ENCODE measurements around the gene UBASH3B. TPM values are rescaled to one million over a fixed set of nuclear protein-coding genes. Genes with fewer than 3 reads are reported as not detected.

Gene UBASH3B
- total RNA-seq, 1 donor from 2014 or later = 51.3 TPM

DNA sequence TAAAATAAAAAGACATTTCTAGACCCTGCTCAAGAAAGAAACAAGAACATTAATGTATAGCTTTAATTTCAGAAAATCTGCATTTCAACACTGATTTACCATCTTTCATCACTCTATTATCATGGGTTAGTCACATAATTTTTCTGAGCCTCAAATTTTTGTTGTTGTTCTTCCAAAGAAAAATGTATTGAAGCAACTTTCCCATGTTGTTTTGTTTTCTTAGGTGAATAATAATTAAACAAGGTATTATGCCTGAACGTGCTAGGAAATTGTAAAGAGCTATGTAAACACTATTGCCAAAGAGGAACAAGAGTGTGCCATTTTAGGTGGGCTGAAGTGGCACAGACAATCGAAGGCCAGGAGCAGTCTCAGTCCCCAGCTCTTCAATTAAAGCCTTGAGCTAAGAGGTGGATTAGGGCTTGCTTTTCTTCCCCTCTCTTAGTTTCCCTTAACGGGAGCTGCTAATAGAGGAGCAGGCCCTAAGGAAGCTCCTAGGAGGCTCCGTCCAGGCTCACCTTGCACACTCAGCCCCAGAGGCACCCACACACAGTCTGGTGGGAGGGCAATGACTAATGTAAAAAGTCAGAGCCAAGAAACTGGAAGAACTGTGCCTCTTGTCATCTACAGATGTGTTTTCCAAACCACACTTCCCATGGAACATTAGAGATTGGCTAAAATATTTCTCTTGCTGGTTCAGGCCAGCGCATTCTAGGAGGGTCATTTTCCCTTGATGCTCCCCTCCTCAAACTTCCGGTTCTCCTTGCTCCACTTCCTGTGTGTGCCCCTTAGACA lies 8.8 kb upstream of the UBASH3B start:
- DNase-seq (ENCODE audit: low spot score) = no peak

DNA sequence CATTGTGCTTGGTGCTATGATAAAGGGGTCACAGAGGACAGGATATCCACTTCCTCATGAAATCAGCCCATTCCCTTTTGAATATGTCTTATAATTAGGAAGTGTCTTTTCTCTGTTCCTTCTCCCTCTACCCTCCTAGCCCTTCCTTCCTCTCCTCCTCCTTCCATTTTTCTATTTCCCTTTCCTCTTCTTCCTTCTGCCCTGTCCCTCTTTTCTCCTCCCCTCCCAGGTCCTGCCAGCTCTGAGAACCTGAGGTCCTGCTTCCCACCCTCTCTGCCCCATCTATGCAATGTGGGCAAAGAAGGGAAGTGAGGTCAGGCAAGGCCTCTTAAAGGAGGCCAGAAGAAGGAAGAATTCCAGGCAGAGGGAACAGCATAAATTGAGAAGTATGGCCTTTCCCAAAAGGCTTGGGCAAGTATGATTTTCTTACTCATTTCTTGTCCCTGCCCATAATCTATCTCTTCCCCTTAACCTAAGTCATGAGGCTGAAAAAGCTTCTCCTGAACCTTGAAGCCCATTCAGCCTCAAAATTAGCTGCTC lies 7.7 kb upstream of the UBASH3B start:
- DNase-seq (ENCODE audit: low spot score) = no peak

DNA sequence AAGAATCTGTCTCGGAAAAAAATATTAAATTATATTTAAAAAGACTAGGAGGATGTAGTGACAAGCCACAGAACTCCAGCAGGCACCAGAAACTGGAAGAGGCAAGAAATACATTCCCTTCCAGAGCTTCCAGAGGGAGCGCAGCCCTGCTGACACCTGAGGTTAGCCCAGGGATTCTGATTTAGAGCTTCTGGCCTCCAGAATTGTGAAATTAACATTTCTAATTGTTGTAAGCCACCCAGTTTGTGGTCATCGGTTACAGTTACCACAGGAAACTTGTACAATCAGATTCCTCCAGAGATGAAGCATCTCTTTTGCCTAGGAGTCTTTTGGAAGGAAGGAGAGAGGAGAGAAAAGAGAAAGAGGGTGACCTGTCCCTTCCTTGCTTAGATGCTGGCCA lies 6.4 kb upstream of the UBASH3B start:
- DNase-seq (ENCODE audit: low spot score) = no peak

DNA sequence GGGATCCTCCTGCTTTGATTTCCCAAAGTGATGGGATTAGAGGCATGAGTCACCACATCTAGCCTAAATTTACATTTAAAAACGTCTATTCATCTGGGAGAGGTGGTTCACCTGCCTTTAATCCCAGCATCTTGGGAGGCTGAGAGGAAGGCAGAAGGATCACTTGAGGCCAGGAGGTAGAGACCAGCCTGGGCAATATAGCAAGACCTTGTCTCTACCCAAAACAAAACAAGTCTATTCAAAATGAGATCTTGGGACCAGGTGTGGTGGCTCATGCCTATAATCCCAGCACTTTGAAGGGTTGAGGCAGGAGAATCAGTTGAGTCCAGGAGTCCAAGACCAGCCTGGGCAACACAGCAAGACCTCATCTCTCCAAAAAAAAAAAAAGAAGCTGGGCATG lies 4.9 kb upstream of the UBASH3B start:
- no peak for DNase-seq (ENCODE audit: low spot score)

DNA sequence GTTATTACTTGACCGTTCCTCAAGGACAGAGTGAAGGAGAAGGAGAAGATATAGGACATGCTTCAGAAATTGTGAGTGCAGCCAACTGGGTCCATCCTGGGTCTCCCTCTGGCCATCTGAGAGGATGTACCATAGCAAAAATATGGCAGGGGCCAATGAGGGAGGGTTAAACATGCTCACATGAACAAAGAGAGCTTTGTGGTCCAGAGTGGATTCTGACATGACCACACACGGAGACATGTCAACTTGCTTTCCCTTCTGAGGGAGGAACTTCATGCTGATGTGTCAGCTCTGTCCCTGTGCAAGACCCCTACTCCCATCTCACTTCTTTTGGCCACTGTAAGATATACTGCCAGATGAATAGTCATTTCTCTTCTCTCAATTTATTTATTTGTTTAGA lies 3.0 kb upstream of the UBASH3B start:
- DNase-seq (ENCODE audit: low spot score) = no peak

DNA sequence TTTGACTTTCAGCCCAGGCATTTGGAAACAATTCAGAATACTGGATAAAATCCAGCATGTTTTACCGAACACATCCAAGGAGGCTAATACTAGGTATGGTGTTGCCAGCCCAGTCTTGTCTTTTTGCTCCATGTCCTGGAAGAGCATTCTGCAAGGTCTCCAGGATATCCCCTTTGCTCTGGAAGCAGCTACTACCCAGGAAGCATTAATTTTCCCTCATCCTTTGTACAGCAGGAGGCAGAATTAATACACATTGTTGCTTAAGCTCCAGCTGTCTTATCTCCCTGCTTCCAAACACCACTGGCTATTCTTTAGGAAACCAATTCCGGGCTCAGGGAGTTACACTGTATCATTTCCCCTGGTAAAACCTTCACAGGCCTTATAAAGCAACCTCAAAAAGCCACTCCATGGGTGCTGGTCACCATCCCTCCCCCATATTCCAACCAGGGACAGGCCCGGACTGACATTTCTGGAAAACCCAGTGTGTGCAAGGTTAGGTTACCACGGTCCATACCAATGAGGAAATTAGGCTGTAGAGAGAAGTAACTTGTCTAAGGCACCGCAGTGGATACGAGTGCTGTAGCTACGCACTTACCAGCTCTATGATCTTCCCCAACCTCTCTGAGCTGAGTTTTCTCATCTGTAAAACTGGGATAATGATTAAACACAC lies 1.5 kb upstream of the UBASH3B start:
- no peak for DNase-seq (ENCODE audit: low spot score)

DNA sequence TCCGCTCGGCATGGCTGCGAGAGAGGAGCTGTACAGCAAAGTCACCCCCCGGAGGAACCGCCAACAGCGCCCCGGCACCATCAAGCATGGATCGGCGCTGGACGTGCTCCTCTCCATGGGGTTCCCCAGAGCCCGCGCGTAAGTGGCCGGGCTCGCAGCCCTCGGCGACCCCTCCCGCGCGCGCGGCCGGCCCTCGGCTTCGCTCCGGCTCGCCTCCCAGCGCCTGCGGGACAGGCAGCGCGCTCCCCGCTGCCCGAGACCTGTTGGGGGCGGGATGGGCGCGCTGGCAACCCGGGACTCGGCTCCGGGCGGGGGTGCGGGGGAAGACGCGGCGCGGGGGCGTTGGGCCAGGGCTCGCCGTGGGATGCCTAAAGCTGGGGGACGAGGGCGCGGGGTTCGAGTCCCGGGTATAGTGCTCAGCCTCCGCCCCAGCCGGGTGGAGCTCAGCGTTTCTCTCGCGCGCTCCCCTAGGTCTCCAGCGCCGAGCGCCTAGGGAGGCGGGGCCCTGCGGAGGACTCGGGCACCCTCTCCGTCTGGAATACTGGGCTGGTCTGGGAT lies 630 bp downstream of the UBASH3B start:
- peak; percentile 90 for DNase-seq (ENCODE audit: low spot score)

DNA sequence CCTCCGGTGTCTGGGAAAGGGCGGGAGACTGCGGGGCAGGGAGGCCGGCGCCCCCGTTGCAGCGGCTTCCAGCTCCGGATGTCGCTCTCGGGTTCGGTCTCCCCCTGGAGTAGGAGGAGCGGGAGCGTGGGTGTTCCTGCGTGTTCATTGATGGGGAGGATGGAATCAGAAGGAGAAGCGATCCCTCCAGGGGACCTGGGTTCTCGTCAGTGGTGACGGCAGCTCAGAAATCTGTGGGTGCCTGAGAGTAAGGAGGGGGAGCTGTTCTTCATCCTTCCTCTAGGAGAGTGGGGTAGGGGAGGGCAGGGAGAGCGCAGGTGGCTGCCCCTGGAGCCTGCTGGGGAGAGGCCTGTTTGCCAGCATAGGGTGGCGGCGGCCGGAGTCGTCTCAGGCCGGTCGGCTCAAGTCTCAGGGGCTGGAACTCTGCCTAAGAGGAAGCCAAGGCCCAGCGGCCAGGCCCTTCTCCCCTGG lies 1.1 kb downstream of the UBASH3B start:
- DNase-seq (ENCODE audit: low spot score) = no peak

DNA sequence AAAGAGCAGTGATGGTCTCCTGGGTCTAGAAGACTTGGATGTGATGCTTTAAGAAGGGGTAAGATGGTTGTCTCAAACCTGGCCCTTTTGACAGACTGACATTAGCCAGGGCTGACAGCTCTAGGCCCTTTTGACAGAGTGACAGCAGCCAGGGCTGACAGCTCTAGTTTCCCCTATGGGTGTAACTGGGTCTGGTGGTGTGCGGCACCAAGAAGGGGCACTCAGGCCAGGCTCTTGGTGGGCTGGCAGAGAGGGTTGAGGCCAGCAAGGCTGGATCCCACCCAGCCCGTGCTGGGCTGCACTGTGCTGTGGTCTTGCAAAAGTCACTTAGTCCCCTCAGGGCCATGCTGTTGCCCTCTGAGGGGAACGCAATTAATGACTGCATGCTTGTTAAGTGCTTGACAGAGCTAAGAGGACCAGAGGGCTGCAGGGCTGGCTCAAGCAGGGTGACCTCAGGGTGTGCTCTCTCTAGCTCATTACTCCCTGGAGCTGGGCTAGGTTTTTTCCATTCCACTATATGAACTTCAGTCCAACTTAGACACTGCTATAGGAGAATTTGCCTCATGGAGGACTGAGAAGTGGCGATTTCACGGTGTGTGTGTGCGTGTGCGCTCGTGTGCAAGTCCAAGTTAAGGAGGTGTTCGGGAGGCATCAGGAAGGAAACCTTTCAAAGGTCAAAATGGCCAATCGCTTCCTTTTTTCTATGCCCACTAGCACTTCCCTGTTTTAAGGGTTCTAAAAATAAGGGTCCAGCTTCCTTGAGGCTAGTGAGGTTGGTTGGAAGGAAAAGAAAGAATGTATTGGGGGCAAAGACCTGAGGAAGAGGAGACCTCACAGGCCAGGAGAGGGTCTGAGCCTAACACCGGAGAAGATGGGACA lies 4.4 kb downstream of the UBASH3B start:
- DNase-seq (ENCODE audit: low spot score) = no peak

DNA sequence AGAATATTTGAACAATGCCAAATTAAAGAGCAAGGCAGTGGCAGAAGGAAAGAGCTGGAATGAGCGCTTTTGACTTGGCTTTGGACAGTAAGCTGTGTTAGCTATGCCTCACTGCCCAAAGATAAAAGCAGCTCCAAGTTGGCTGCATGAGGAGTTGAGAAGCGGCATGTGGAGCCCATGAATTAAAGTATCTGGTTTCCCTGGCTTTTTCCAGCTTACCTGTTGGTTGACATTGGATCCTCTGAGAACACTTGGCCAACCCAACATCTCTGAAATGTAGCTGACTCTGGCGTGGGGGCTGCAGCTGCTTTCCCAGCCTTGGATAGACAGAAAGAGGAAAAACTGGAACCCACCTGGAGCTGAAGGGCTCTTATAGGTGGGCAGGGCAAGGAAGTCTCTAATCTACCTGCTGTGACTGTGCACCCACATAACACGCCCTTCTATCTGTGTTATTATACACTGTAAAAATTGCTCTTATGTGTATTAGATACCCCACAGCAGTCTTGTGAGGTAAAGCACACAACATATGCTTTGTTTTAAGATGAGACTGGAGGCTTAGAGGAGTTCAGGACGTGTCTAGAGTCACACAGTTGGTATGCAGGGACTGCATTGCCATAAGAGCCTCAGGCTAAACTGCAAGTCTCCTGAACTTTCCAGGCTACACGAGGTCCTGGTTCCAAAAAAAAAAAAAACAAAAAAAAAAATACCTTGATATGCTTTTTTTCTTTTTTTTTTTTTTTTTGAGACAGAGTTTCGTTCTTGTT lies 5.8 kb downstream of the UBASH3B start:
- DNase-seq (ENCODE audit: low spot score) = no peak

DNA sequence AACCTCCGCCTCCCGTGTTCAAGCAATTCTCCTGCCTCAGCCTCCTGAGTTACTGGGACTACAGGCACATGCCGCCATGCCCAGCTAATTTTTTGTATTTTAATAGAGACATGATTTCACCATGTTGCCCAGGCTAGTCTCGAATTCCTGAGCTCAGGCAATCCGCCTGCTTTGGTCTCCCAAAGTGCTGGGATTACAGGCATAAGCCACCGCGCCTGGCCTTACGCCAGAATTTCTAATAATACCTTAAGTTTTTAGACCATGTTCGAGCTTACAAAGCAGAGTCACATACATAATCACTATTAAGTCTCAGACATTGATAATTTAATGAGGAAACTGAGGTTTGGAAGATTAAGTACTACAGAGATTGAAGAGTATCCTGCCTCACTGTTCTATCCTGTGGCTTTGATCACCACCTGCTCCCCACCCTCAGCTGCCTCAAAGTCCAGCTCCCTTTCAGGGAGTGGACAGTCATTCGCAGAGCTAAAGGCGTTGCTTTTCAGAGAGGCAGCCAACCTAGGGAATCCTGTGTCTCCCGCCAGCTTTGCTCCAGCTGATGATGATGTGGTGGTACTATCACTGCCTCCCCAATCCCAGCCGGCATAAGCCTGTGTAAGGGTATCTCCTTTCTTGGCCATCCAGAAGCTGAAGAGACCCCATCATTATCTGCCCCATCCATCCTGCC lies 7.7 kb downstream of the UBASH3B start:
- DNase-seq (ENCODE audit: low spot score) = no peak

DNA sequence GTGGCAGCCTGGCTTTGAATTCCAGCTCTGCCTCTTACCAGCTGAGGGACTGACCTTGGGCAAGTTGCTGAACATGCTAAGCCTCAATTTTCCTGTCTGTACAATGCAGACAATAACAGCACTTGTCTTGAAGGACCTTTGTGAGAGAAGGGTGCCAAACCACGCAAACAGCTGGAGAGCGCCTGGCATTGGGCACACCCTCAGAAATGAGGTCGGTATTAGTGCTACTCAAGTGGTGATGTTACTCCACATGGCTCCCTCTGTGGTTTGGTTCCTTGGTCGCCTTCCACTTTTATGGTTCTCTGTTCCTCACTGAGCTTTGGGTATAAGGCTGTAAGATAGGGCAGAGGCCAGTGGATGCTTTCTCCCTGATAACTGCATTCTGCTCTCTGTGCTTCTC lies 8.2 kb downstream of the UBASH3B start:
- DNase-seq (ENCODE audit: low spot score) = no peak

DNA sequence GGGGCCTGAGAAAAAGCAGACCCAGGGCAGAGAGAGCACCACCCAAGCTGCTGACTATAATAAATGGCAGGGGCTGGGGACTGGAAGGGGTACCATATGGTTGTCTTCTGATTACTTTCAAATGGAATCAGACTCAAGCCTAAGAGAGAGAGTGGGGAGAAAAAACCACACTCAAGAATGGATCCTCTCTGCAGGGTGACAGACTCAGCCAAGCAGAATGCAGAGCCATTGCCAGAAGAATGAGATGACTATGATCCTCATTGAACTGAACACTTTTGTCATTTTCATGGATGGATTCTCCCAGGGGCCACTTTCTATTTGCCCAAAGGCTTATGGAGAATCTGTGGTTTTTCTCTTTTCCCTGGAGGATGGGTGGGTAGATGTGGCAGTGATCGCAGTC lies 8.7 kb downstream of the UBASH3B start:
- DNase-seq (ENCODE audit: low spot score) = no peak

DNA sequence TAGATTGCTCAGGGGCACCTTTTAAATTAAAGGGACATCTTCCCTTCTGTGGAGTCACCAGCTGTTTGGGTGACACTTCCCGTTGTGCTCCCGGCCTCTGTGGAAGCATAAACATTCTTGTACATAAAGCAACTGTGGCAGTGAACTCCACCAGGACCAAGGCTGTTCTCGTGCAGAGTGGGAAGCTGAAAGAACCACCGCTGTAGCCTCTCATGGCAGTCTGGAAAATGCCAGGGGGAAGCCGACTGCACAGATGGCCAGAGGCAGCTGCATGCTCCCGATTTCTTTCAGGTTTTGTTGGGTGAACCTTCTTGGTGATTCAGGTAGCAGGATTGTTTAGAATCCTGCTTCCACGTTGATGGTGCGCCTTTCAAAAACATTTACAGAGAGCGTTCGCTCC lies 10.3 kb downstream of the UBASH3B start:
- DNase-seq (ENCODE audit: low spot score) = no peak

DNA sequence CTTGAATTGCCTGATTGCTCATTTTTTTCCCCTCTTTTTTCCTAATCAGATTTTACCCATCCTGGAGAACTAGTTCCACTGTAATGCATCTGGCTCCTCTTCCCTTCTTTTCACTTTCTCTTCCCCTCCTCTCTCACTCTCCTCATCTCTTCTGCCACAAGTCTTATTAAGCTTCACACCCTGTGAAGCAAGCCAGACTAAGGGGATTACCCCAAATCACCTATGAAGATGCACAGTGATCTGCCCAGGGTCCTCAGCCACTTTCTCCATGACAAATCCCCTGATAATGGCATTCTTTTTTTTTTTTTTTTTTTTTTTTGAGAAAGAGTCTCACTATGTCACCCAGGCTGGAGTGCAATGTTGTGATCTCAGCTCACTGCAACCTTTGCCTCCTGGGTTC lies 11.2 kb downstream of the UBASH3B start:
- DNase-seq (ENCODE audit: low spot score) = no peak

DNA sequence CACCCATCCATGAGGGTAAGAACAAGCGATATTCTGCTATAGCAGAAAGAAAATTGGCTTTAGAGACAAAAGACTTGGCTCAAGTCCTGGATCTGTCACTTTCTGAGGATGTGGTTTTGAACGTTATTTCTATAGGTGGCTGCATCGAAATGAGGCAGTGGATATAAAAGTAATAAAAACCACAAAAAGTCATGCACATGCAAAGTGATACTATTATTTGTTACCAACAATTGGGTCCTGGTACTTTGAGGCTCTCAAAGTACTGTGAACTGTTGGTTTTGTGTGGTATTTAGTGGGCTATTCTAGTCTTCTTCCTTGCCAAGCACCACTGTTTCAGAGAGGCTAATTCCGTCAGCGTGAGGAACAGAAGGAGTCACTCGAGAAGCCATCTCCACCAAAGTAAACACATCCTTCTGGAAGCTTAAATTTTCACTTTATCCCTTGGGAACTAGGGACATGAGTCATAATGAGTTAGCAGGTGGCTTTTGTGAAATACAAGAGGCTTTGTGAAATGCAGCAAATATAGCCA lies 13.1 kb downstream of the UBASH3B start:
- DNase-seq (ENCODE audit: low spot score) = no peak

DNA sequence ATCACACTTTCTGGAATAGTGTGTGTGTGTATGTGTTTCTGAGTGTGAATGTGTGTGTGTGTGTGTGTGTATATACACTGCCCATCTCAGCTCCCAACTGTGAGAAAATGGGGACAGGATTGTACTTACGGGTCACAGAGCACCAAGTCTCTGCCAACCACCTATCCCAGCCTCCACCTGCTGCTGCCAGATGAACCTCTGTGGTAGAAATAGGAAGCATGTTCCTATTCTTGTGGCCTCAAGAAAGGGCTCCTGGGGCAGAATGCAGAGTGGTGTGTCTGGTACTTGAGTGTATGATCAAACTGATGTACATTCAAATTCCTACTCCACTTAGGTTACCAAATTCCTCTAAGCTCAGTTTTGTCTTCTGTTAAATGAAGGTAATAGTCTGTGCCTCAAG lies 14.6 kb downstream of the UBASH3B start:
- no peak for DNase-seq (ENCODE audit: low spot score)

DNA sequence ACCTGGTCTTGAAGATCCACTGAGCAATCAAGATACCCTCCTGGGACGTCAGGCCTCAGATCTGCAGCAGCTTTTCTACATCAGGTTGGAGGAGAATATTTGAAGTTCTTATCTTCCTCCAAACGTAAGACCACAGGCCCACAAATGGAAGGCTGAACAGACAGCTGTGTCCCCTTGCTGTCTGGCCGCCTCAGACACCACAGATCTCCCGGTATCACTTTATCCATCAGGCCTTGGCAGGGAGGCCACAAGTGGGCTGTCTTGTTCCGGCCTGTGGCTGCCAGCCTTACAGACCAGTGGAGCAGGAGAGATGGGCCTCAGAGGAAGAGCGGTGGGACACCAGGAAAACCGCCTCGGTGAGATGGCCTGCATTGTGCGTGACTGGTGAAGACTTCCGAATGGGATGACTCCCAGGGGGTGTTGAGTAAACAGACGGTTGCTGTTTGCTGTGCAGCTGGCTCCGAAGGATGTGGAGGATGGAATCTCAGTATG lies 15.9 kb downstream of the UBASH3B start:
- no peak for DNase-seq (ENCODE audit: low spot score)

DNA sequence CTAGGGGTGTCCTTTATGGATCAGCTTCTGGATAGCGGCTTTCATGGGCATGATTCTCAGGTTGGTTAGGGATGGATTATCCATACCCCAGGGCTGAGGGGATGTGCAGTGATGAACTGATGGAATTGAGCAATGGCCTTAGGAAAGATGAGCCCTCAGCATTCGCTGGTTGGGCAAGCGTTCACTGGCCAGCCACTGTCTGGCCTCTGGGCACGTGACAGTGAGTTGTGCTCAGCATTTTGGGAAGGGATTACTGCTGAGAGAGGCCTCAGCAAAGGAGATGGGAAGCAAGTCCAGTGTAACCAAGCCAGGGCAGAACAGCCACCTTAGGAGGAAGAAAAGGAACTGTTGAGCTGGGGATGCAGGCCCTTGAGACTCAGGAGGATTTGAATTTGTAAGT lies 17.4 kb downstream of the UBASH3B start:
- DNase-seq (ENCODE audit: low spot score) = no peak

DNA sequence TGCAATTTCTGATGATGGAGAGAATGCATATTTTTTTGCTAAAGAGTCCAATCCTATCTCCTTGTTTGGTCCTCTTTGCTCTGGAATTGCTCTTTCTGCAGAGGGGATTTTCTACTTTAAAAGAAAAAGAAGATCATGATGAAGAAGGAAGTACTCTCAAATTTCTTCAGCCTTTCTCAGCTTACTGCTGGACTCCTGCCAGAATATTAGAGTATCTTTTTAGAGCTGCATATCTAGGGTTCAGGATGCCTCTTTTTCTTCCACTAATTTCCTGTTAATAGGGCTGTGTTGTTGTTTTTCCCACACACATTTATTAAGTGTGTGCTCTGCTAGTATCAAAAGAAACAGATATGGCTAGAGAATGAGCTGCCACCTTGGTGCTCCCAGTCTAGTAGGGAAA lies 18.2 kb downstream of the UBASH3B start:
- no peak for DNase-seq (ENCODE audit: low spot score)
